Transverse colon (tissue), 4 donors: ENCODE measurements around the gene BCAM. TPM values are rescaled to one million over a fixed set of nuclear protein-coding genes. Genes with fewer than 3 reads are reported as not detected.

Source experiments
- DNase-seq: peaks from one replicate; pipeline ENCODE4 v3.0.0-alpha.2; 2019
- H3K27ac ChIP-seq, 4 donors: fragments of 200-600 bp; sonication (generic); 2 replicates each; pipeline ENCODE4 v1.5.1; 2016 to 2018; ENCODE audit warnings: inconsistent platforms in 4 of 4
- H3K27me3 ChIP-seq: fragments of 200-600 bp; sonication (generic); 2 replicates; pipeline ENCODE4 v1.5.1; 2017; ENCODE audit warnings: inconsistent platforms
- H3K36me3 ChIP-seq, 4 donors: fragments of 200-600 bp; sonication (generic); 2 replicates each; pipeline ENCODE4 v1.5.1; 2017 to 2019; ENCODE audit warnings: inconsistent platforms in 4 of 4
- H3K4me1 ChIP-seq, 4 donors: fragments of 200-600 bp; sonication (generic); 2 replicates each; pipeline ENCODE4 v1.5.1; 2017 to 2020; ENCODE audit warnings: inconsistent platforms in 4 of 4
- H3K4me3 ChIP-seq, 4 donors: fragments of 200-600 bp; sonication (generic); 1 replicate in 1 of 4; 2 replicates in 3 of 4; pipeline versions ENCODE4 v1.5.1 to v1.6.1; 2017 to 2019; ENCODE audit warnings: inconsistent platforms in 4 of 4
- H3K9me3 ChIP-seq, 2 donors: fragments of 200-600 bp; sonication (generic); 2 replicates each; pipeline ENCODE4 v1.5.1; 2017 to 2019; ENCODE audit warnings: inconsistent platforms in 2 of 2
- EP300 ChIP-seq: sonication (generic); formaldehyde crosslinking; IDR thresholded peaks from one replicate; pipeline ENCODE4 v1.6.1; 2017; ENCODE audit warnings: antibody characterized with exemption, low read depth
- POLR2A ChIP-seq: fragments of 450-650 bp; IDR thresholded peaks from one replicate; pipeline ENCODE4 v1.6.1; 2016; ENCODE audit warnings: antibody characterized with exemption, mild to moderate bottlenecking, moderate library complexity
- POLR2AphosphoS5 ChIP-seq, 3 donors: sonication (generic); formaldehyde crosslinking; IDR thresholded peaks; one replicate each; pipeline ENCODE4 v1.6.1; 2016; ENCODE audit warnings: antibody characterized with exemption in 3 of 3
- WGBS, 2 donors: methylation state at CpG; one replicate each; pipeline ENCODE4 v1.1.5; 2018; ENCODE audit warnings: low coverage in 1 of 2; 5-methylcytosine and 5-hydroxymethylcytosine counted together
- in situ Hi-C, 4 donors: fragments of 200-750 bp; cut with MboI; loops; one replicate each; pipeline versions ENCODE4 v1.15.0 to v1.15.1; 2017; ENCODE audit warnings: low sequenced_read_pairs in 3 of 4, low pct_ligation_motif_present in 1 of 4, low pct_unique_long_range_greater_than_20kb in 1 of 4
- intact Hi-C: fragments of 100-400 bp; cut with DNase I; formaldehyde crosslinking; loops from one replicate; pipeline ENCODE4 v1.15.1; 2023; ENCODE audit warnings: low total_unique reads
- total RNA-seq, 4 donors: library from RNA; depleted of rRNA; stranded (reverse); fragments of >200 nt; gene quantifications; one replicate each; pipeline ENCODE4 v1.1.0, GENCODE V29; 2016
- TF ChIP-seq, protein P1 (sequence below), 5 experiments: fragments of 200-600 bp in 3 of 5; fragments of 450-650 bp in 2 of 5; sonication (generic) in 3 of 5; IDR thresholded peaks; 1 replicate in 2 of 5; 2 replicates in 3 of 5; pipeline ENCODE4 v1.5.1; 2016 to 2017; ENCODE audit warnings: antibody characterized with exemption in 5 of 5, inconsistent platforms in 3 of 5, mild to moderate bottlenecking in 2 of 5, moderate library complexity in 1 of 5

The BCAM gene
- total RNA-seq, 4 donors from 2014 or later = 7.9 to 95.1 (median 23.1) TPM

DNA sequence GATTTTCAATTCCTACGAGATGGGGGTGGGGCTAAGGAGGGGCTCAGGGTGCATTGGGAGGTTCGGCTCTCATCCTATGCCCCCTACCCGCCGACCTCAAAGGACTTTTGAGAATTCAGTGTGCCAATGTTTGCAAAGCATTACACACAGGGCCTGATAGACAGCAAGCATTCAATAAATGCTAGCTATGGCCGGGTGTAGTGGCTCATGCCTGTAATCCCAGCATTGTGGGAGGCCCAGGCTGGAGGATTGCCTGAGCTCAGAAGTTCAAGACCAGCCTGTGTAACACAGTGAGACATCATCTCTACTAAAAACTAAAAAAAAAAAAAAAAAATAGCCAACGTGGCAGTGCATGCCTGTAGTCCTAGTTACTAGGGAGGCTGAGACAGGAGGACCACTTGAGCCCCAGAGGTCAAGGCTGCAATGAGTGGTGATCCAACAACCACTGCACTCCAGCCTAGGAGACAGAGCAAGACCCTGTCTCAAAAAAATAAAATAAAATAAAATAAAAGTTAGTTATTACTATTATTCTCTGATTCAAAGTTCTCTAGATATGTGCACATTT, 33.1 kb upstream of the BCAM start:
- Histone ChIP-seq H3K4me1 (peaks cover 0 to 68% (median 28%) of the 10 kb centered on the region in 4 donors), H3K9me3 (no peaks in the 10 kb centered on the region), H3K4me3 (no peak overlapping the region), H3K36me3 (no peaks in the 10 kb centered on the region), H3K27me3 (peaks cover 8% of the 10 kb centered on the region), H3K27ac (peak overlapping the region; percentile 83 to 95 (median 90))
- WGBS, 2 donors = 63 to 67% methylated on average over 5 to 6 of the region's 6 CpGs
- in situ Hi-C loops = loop anchor here in 1 of 4 donors (25.0 kb wide), 1 partner anchor 188 kb away; no protein-coding TSS in a partner anchor
- TF ChIP-seq EP300 (no peak), POLR2A (no peak), POLR2AphosphoS5 (IDR thresholded peaks at IDR 0.05) (no peak)
- TF ChIP-seq, protein P1, sequence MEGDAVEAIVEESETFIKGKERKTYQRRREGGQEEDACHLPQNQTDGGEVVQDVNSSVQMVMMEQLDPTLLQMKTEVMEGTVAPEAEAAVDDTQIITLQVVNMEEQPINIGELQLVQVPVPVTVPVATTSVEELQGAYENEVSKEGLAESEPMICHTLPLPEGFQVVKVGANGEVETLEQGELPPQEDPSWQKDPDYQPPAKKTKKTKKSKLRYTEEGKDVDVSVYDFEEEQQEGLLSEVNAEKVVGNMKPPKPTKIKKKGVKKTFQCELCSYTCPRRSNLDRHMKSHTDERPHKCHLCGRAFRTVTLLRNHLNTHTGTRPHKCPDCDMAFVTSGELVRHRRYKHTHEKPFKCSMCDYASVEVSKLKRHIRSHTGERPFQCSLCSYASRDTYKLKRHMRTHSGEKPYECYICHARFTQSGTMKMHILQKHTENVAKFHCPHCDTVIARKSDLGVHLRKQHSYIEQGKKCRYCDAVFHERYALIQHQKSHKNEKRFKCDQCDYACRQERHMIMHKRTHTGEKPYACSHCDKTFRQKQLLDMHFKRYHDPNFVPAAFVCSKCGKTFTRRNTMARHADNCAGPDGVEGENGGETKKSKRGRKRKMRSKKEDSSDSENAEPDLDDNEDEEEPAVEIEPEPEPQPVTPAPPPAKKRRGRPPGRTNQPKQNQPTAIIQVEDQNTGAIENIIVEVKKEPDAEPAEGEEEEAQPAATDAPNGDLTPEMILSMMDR (IDR thresholded peaks at IDR 0.05) = no peak
- intact Hi-C loops = no loop called here
- no peak for DNase-seq

DNA sequence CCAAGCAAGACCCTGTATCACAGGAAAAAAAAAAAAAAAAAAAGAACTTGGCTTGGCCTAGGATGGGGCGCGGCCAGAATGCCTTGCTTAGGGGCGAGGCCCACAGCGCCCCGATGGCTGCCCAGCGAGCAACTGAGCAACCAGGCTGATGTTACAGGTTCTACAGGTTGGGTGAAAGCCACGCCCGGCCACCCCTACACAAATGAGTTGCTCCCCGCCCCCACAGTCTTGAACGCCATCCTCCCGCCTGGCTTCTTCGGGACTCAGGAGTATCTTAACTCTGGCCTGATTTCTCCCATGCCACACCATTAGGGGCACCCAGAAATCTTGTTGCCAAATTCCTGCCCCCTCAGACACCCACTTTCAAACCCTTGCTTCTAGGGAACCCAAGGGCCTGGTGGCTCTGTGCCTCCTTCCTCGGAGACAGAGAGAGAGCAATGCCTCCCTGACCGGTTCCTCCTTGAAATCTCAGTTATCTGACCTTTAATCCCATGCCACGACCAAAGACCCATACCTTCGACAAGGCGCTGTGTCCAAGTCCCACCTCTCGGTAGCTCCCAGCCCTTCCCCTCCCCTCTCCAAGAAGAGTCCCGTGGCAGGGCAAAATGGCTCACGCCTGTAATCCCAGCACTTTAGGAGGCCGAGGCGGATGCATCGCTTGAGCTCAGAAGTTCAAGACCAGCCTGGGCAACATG, 32.4 kb upstream of the BCAM start:
- H3K4me1 ChIP-seq = peaks cover 0 to 69% (median 28%) of the 10 kb centered on the region in 4 donors
- 58 to 93% methylated on average over 3 to 23 of the region's 23 CpGs for WGBS, 2 donors
- no peaks in the 10 kb centered on the region for H3K9me3 ChIP-seq
- peak; percentile 94 for DNase-seq
- intact Hi-C loops = no loop called here
- no peaks in the 10 kb centered on the region for H3K36me3 ChIP-seq
- peak overlapping the region in 1 of 4 donors; percentile 59 for H3K4me3 ChIP-seq
- peak overlapping the region; percentile 83 to 95 (median 90) for H3K27ac ChIP-seq
- TF ChIP-seq, protein P1 (IDR thresholded peaks at IDR 0.05) = no peak
- peak; percentile 55 for TF ChIP-seq POLR2A
- no peak for TF ChIP-seq EP300
- TF ChIP-seq POLR2AphosphoS5 (IDR thresholded peaks at IDR 0.05) = peak; percentile 12 to 85 (median 70)
- peaks cover 8% of the 10 kb centered on the region for H3K27me3 ChIP-seq
- in situ Hi-C loops = loop anchor here in 1 of 4 donors (25.0 kb wide), 1 partner anchor 189 kb away; no protein-coding TSS in a partner anchor

DNA sequence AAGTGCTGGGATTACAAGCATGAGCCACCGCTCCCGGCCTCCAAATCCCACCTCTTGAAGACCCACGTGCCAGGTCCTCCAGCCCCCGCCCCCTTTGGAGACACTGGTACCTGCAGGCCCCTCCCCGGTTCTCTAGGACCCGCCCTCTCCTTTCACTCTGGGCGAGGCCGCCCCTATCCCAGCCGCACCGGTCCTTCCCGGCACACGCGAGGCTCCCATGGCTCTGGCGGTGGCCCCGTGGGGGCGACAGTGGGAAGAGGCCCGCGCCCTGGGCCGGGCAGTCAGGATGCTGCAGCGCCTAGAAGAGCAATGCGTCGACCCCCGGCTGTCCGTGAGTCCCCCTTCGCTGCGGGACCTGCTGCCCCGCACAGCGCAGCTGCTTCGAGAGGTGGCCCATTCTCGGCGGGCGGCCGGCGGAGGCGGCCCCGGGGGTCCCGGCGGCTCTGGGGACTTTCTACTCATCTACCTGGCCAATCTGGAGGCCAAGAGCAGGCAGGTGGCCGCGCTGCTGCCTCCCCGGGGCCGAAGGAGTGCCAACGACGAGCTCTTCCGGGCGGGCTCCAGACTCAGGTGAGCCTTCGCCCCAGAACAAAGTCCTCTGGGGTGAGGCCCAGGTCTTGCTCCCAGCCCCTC, 31.1 kb upstream of the BCAM start, which contains the start of gene CBLC:
CBLC (plus strand) TSS at position 176 of the 633 bp plus-strand sequence; CDS start at position 218, 42 bp downstream.
- TF ChIP-seq POLR2A = peak; percentile 94
- TF ChIP-seq POLR2AphosphoS5 (IDR thresholded peaks at IDR 0.05) = peak; percentile 58 to 92 (median 80)
- no peak for TF ChIP-seq EP300
- TF ChIP-seq, protein P1 (IDR thresholded peaks at IDR 0.05) = peak in 3 of 5 experiments; percentile 9 to 36 (median 31)
- H3K9me3 ChIP-seq = no peaks in the 10 kb centered on the region
- 9% methylated on average over 36 of the region's 47 CpGs; no CpG with 5 or more reads in 1 of the 2 donors for WGBS, 2 donors
- H3K27me3 ChIP-seq = peaks cover 8% of the 10 kb centered on the region
- H3K4me1 ChIP-seq = peaks cover 0 to 69% (median 28%) of the 10 kb centered on the region in 4 donors
- intact Hi-C loops = no loop called here
- peak within 1 kb of the TSS; percentile 34 to 59 (median 52) for H3K4me3 ChIP-seq
- H3K27ac ChIP-seq = peak within 1 kb of the TSS; percentile 83 to 95 (median 90)
- DNase-seq = peak; percentile 92
- H3K36me3 ChIP-seq = no peaks in the 10 kb centered on the region
- in situ Hi-C loops = loop anchor here in 1 of 4 donors (25.0 kb wide), 1 partner anchor 191 kb away; no protein-coding TSS in a partner anchor
